H1 (cell line): Measurements from ENCODE around the gene ING5. TPM values are rescaled to one million over a fixed set of nuclear protein-coding genes. Genes with fewer than 3 reads are reported as not detected.
A peak's percentile ranks its signal among the peaks of the same experiment; 100 is the strongest.

Experiments used
- CTCF ChIA-PET: fragments of 300-600 bp; sonication (Branson Sonifier 250); formaldehyde crosslinking; loops from one replicate; lab custom pipeline; 2021; ENCODE audit not compliant: partially characterized antibody; lab: Charles Lee
- POLR2A ChIA-PET: fragments of 300-600 bp; sonication (Branson Sonifier 250); formaldehyde crosslinking; loops from one replicate; lab custom pipeline; 2021; ENCODE audit warnings: inconsistent platforms; ENCODE audit not compliant: partially characterized antibody; lab: Charles Lee
- DNase-seq, 2 experiments: peaks; one replicate each; pipeline versions ENCODE4 v3.0.0 to v3.0.0-alpha.2; 2010 to 2022; ENCODE audit warnings: low spot score in 2 of 2, low read depth in 1 of 2, mixed read lengths in 1 of 2
- FAIRE-seq: peaks from 2 replicates; lab custom pipeline; 2011; peaks lifted over from hg19 to GRCh38; lab: Jason Lieb, UNC
- H2AFZ ChIP-seq: 2 replicates; pipeline ENCODE4 v1.8.1; 2012; ENCODE audit warnings: low read length, inconsistent platforms
- H2AK5ac ChIP-seq: 2 replicates; pipeline ENCODE4 v1.6.1; 2013; ENCODE audit warnings: low read depth, low read length
- H2BK120ac ChIP-seq: replicated peaks from 2 replicates; pipeline ENCODE3; 2013; ENCODE audit warnings: low read depth, low read length, inconsistent platforms
- H2BK12ac ChIP-seq: 2 replicates; pipeline ENCODE4 v1.6.1; 2013; ENCODE audit warnings: low read depth, low read length
- H2BK15ac ChIP-seq: 2 replicates; pipeline ENCODE4 v1.6.1; 2013; ENCODE audit warnings: low read length
- H2BK20ac ChIP-seq: 2 replicates; pipeline ENCODE4 v1.6.1; 2013; ENCODE audit warnings: low read length
- H2BK5ac ChIP-seq: 2 replicates; pipeline ENCODE4 v1.6.1; 2013; ENCODE audit warnings: low read depth, low read length
- H3K14ac ChIP-seq: 2 replicates; pipeline ENCODE4 v1.6.1; 2013; ENCODE audit warnings: inconsistent platforms; ENCODE audit not compliant: insufficient read length
- H3K18ac ChIP-seq: 2 replicates; pipeline ENCODE4 v1.6.1; 2013; ENCODE audit warnings: low read length; ENCODE audit errors: extremely low read depth
- H3K23ac ChIP-seq: 2 replicates; pipeline ENCODE4 v1.6.1; 2013; ENCODE audit warnings: inconsistent platforms; ENCODE audit not compliant: insufficient read length
- H3K23me2 ChIP-seq: 2 replicates; pipeline ENCODE4 v1.6.1; 2013; ENCODE audit warnings: low read depth, low read length
- H3K27ac ChIP-seq: 2 replicates; pipeline ENCODE4 v1.6.1; 2011; ENCODE audit warnings: low read depth, low read length, inconsistent platforms
- H3K27me3 ChIP-seq, 4 experiments: replicated peaks in 1 of 4; 1 replicate in 1 of 4; 2 replicates in 3 of 4; pipeline versions ENCODE4 v1.6.1 to v1.8.1; 2011 to 2013; ENCODE audit warnings: low read length in 3 of 4, mild to moderate bottlenecking in 3 of 4, inconsistent platforms in 2 of 4, mixed read lengths in 2 of 4, moderate library complexity in 1 of 4; ENCODE audit not compliant: control insufficient read depth in 3 of 4, insufficient read depth in 3 of 4; ENCODE audit errors: extremely low read depth in 1 of 4
- H3K36me3 ChIP-seq, 4 experiments: 2 replicates each; pipeline versions ENCODE4 v1.6.1 to v1.8.1; 2011 to 2013; ENCODE audit warnings: mild to moderate bottlenecking in 4 of 4, low read length in 3 of 4, moderate library complexity in 2 of 4, control low read depth in 1 of 4, inconsistent platforms in 1 of 4; ENCODE audit not compliant: insufficient read depth in 4 of 4, control insufficient read depth in 2 of 4
- H3K4ac ChIP-seq: replicated peaks from 2 replicates; pipeline ENCODE3; 2013; ENCODE audit warnings: low read length, low read depth, mixed read lengths, inconsistent platforms; ENCODE audit not compliant: insufficient read length
- H3K4me1 ChIP-seq, 4 experiments: replicated peaks in 1 of 4; 1 replicate in 1 of 4; 2 replicates in 3 of 4; pipeline versions ENCODE4 v1.6.1 to v1.8.1; 2011 to 2013; ENCODE audit warnings: low read length in 3 of 4, inconsistent platforms in 2 of 4, mixed read lengths in 1 of 4; ENCODE audit not compliant: insufficient read depth in 4 of 4, control insufficient read depth in 3 of 4
- H3K4me2 ChIP-seq, 2 experiments: 2 replicates each; pipeline versions ENCODE4 v1.6.1 to v1.8.1; 2011 to 2013; ENCODE audit warnings: low read depth in 2 of 2, low read length in 2 of 2, control low read depth in 1 of 2, inconsistent platforms in 1 of 2, mild to moderate bottlenecking in 1 of 2; ENCODE audit not compliant: insufficient read depth in 1 of 2
- H3K4me3 ChIP-seq, 4 experiments: fragments of 200-600, 300-600 bp in 1 of 4; sonication (generic), shearing (Covaris generic), sonication (Bioruptor Twin) in 1 of 4; 2 replicates each; pipeline versions ENCODE4 v1.5.1 to v1.8.1; 2011 to 2016; ENCODE audit warnings: low read length in 4 of 4, low read depth in 3 of 4, control low read depth in 2 of 4, inconsistent platforms in 2 of 4, mild to moderate bottlenecking in 2 of 4, mixed read lengths in 1 of 4, moderate library complexity in 1 of 4; ENCODE audit not compliant: insufficient read depth in 2 of 4; ENCODE audit errors: extremely low read depth in 1 of 4
- H3K56ac ChIP-seq: replicated peaks from 2 replicates; pipeline ENCODE3; 2013; ENCODE audit warnings: low read depth, mild to moderate bottlenecking, mixed read lengths, low read length, inconsistent platforms; ENCODE audit not compliant: insufficient read length
- H3K79me1 ChIP-seq: 2 replicates; pipeline ENCODE4 v1.6.1; 2013; ENCODE audit warnings: low read depth, low read length, control low read depth
- H3K79me2 ChIP-seq, 2 experiments: 2 replicates each; pipeline versions ENCODE4 v1.6.1 to v1.8.1; 2012 to 2013; ENCODE audit warnings: low read length in 2 of 2, mild to moderate bottlenecking in 2 of 2, inconsistent platforms in 1 of 2; ENCODE audit not compliant: insufficient read depth in 2 of 2, control insufficient read depth in 1 of 2
- H3K9ac ChIP-seq, 4 experiments: replicated peaks in 1 of 4; 1 replicate in 1 of 4; 2 replicates in 3 of 4; pipeline versions ENCODE4 v1.6.1 to v1.8.1; 2011 to 2013; ENCODE audit warnings: low read depth in 3 of 4, low read length in 3 of 4, control low read depth in 2 of 4, mild to moderate bottlenecking in 2 of 4, moderate library complexity in 2 of 4, inconsistent platforms in 1 of 4; ENCODE audit errors: extremely low read depth in 1 of 4
- H3K9me3 ChIP-seq, 2 experiments: 2 replicates each; pipeline versions ENCODE4 v1.6.1 to v1.8.1; 2012 to 2013; ENCODE audit warnings: mild to moderate bottlenecking in 2 of 2, moderate library complexity in 2 of 2, control low read depth in 1 of 2, inconsistent platforms in 1 of 2, low read depth in 1 of 2, low read length in 1 of 2, mixed read lengths in 1 of 2; ENCODE audit not compliant: insufficient read depth in 2 of 2
- H4K20me1 ChIP-seq, 2 experiments: replicated peaks in 1 of 2; 2 replicates each; pipeline versions ENCODE3 to v1.8.1; 2011 to 2013; ENCODE audit warnings: inconsistent platforms in 2 of 2, low read length in 2 of 2, mild to moderate bottlenecking in 1 of 2; ENCODE audit not compliant: insufficient read depth in 2 of 2, control insufficient read depth in 1 of 2
- H4K5ac ChIP-seq: 2 replicates; pipeline ENCODE4 v1.6.1; 2013; ENCODE audit warnings: low read length, low read depth, mixed read lengths, inconsistent platforms; ENCODE audit not compliant: insufficient read length
- H4K8ac ChIP-seq: 2 replicates; pipeline ENCODE4 v1.8.0; 2013; ENCODE audit warnings: mild to moderate bottlenecking, moderate library complexity, low read length, inconsistent platforms; ENCODE audit not compliant: insufficient read depth; ENCODE audit errors: extremely low read depth
- H4K91ac ChIP-seq: replicated peaks from 2 replicates; pipeline ENCODE3; 2013; ENCODE audit warnings: low read length, mixed read lengths, inconsistent platforms; ENCODE audit not compliant: insufficient read length
- BACH1 ChIP-seq: IDR thresholded peaks from 2 replicates; pipeline ENCODE4 v1.6.1; 2012; ENCODE audit warnings: low read length, improper control_type of control experiment
- BCL11A ChIP-seq, 2 experiments: IDR thresholded peaks; one replicate each; pipeline ENCODE4 v1.6.1; 2011; ENCODE audit warnings: low read depth in 2 of 2, low read length in 2 of 2, mild to moderate bottlenecking in 2 of 2
- CBX8 ChIP-seq: fragments of 300-800, 300-1000 bp; sonication (generic); IDR thresholded peaks from 2 replicates; pipeline ENCODE4 v1.7.1; 2016; ENCODE audit warnings: low read depth, low read length, borderline replicate concordance
- GTF2F1 ChIP-seq: IDR thresholded peaks from 2 replicates; pipeline ENCODE4 v1.6.1; 2012; ENCODE audit warnings: low read depth, low read length, improper control_type of control experiment, borderline replicate concordance
- MAX ChIP-seq: IDR thresholded peaks from 2 replicates; pipeline ENCODE4 v1.6.1; 2012; ENCODE audit warnings: inconsistent platforms
- PHF8 ChIP-seq: fragments of 200-600 bp; sonication (generic); conservative IDR thresholded peaks from 2 replicates; pipeline ENCODE4 v1.7.1; 2012; ENCODE audit warnings: low read depth, mild to moderate bottlenecking, inconsistent platforms, low read length, moderate library complexity
- POLR2A ChIP-seq, 2 experiments: IDR thresholded peaks; 1 replicate in 1 of 2; 2 replicates in 1 of 2; pipeline ENCODE4 v1.6.1; 2011; ENCODE audit warnings: low read depth in 2 of 2, low read length in 2 of 2, mild to moderate bottlenecking in 2 of 2; ENCODE audit errors: control extremely low read depth in 1 of 2
- RFX5 ChIP-seq: IDR thresholded peaks from 2 replicates; pipeline ENCODE4 v1.6.1; 2011; ENCODE audit warnings: low read depth, low read length, improper control_type of control experiment, borderline replicate concordance
- SP1 ChIP-seq: IDR thresholded peaks from 2 replicates; pipeline ENCODE4 v1.6.1; 2011; ENCODE audit warnings: low read depth, low read length
- TAF1 ChIP-seq: IDR thresholded peaks from 2 replicates; pipeline ENCODE4 v1.6.1; 2011; ENCODE audit warnings: mild to moderate bottlenecking, low read depth, low read length
- TCF12 ChIP-seq: IDR thresholded peaks from 2 replicates; pipeline ENCODE4 v1.6.1; 2011; ENCODE audit warnings: low read depth, mild to moderate bottlenecking, low read length
- USF2 ChIP-seq: IDR thresholded peaks from 2 replicates; pipeline ENCODE4 v1.6.1; 2011; ENCODE audit warnings: low read length, improper control_type of control experiment
- YY1 ChIP-seq: IDR thresholded peaks from 2 replicates; pipeline ENCODE4 v1.6.1; 2011; ENCODE audit warnings: low read depth, mild to moderate bottlenecking, low read length
- WGBS, 2 experiments: shearing (Covaris generic) in 1 of 2; methylation state at CpG; one replicate each; pipeline versions ENCODE4 v1.1.6 to v1.1.7; 2013 to 2015; ENCODE audit warnings: low lambda C conversion rate in 2 of 2, mixed read lengths in 2 of 2, inconsistent platforms in 1 of 2, low coverage in 1 of 2, missing lambda C conversion rate in 1 of 2; ENCODE audit not compliant: insufficient replicate concordance in 2 of 2, insufficient coverage in 1 of 2, insufficient read length in 1 of 2; ENCODE audit errors: extremely low coverage in 1 of 2, missing lambda C conversion rate in 1 of 2; 5-methylcytosine and 5-hydroxymethylcytosine counted together
- polyA plus RNA-seq, 7 experiments: library from polyadenylated mRNA; depleted of rRNA in 3 of 7; stranded (reverse) in 5 of 7; unstranded in 2 of 7; fragments of >200 nt in 5 of 7; fragments of 200-250 nt in 2 of 7; gene quantifications; 1 replicate in 5 of 7; 2 replicates in 1 of 7; 4 replicates in 1 of 7; pipeline versions ENCODE4 v1.2.1 to v1.2.3, GENCODE V29; 2011 to 2013; ENCODE audit warnings: missing spikeins in 2 of 7, mixed read lengths in 2 of 7
- total RNA-seq: library from RNA; stranded (reverse); fragmentation: NEBNext Ultra II Directional; extraction: Animal tissue kit (Norgen Biotek cat#: 25700); gene quantifications from 2 replicates; pipeline ENCODE4 v1.2.1, GENCODE V29; 2021

ING5 gene
- total and polyA plus RNA-seq, 2 of the 8 experiments (the other 6 are each of a cell fraction or from before 2014, with no cell fraction given), result 41.5 to 47.4 TPM

GRCh38 chr2:241701149-241701398 is 765 bp upstream of the ING5 start:
- peaks cover 4 to 8% of the 10 kb centered on the region in 2 experiments for H4K20me1 ChIP-seq
- H2AK5ac ChIP-seq, result no peak overlapping the region
- no peaks in the 10 kb centered on the region for H3K27me3 ChIP-seq
- WGBS, 2 experiments, result 3% methylated on average over 13 of the region's 17 CpGs; no CpG with 5 or more reads in 1 of the 2 experiments
- H4K91ac ChIP-seq, result no peak overlapping the region
- H4K5ac ChIP-seq, result no peak overlapping the region
- H3K79me2 ChIP-seq, result peaks cover 5 to 19% of the 10 kb centered on the region in 2 experiments; a peak in 3 of 4 replicates
- H2BK15ac ChIP-seq, result no peak overlapping the region
- H2BK120ac ChIP-seq, result no peak overlapping the region
- no peak overlapping the region for H2BK12ac ChIP-seq
- H3K56ac ChIP-seq, result no peak overlapping the region
- H3K18ac ChIP-seq, result no peak overlapping the region
- peak overlapping the region; percentile 95; the same call in 1 of the 2 replicates for H2BK5ac ChIP-seq
- peaks cover 0 to 5% (median 3%) of the 10 kb centered on the region in 4 experiments; a peak in 4 of 7 replicates for H3K4me1 ChIP-seq
- no peak overlapping the region for H3K23ac ChIP-seq
- H4K8ac ChIP-seq, result no peak overlapping the region
- H2BK20ac ChIP-seq, result no peak overlapping the region
- H3K9ac ChIP-seq, result peak overlapping the region in 3 of 4 experiments; percentile 97 to 99 (median 98); a peak in 5 of 7 replicates
- FAIRE-seq (no peak), DNase-seq (no peak)
- ChIA-PET CTCF (interaction anchor here (0.6 to 2.5 kb wide), 8 partner anchors 13 to 286 kb away, joined by 3 to 10 read pairs (median 4); partner anchors contain the start of genes D2HGDH, DTYMK and GAL3ST2), POLR2A (interaction anchor here (0.6 to 11.2 kb wide), 26 partner anchors 14 to 569 kb away, joined by 3 to 265 read pairs (median 4); partner anchors contain the start of genes ATG4B, D2HGDH, DTYMK and NEU4)
- H3K9me3 ChIP-seq, result no peaks in the 10 kb centered on the region
- peak overlapping the region; percentile 98; the same call in 1 of the 2 replicates for H3K27ac ChIP-seq
- peaks cover 2% of the 10 kb centered on the region; the same call in 1 of the 2 replicates for H3K23me2 ChIP-seq
- H3K36me3 ChIP-seq, result peaks cover 4 to 11% (median 8%) of the 10 kb centered on the region in 4 experiments
- no peak overlapping the region for H3K14ac ChIP-seq
- H3K4me3 ChIP-seq, result peak overlapping the region; percentile 76 to 83 (median 78)
- no peak overlapping the region for H2AFZ ChIP-seq
- no peak overlapping the region for H3K4ac ChIP-seq
- H3K4me2 ChIP-seq, result peak overlapping the region; percentile 28 to 83
- H3K79me1 ChIP-seq, result peaks cover 5% of the 10 kb centered on the region; the same call in 1 of the 2 replicates
- TF ChIP-seq BCL11A (IDR thresholded peaks at IDR 0.05; ENCODE audit: low read depth in 2 of 2, low read length in 2 of 2), result no peak
- peak; percentile 43 for TF ChIP-seq USF2
- no peak for TF ChIP-seq CBX8
- TF ChIP-seq POLR2A (IDR thresholded peaks at IDR 0.05; ENCODE audit: control extremely low read depth in 1 of 2, low read depth in 2 of 2, low read length in 2 of 2), result no peak
- peak; percentile 70; the same call in 1 of the 2 replicates for TF ChIP-seq YY1
- TF ChIP-seq RFX5, result no peak
- TF ChIP-seq TCF12, result no peak
- no peak for TF ChIP-seq TAF1
- TF ChIP-seq GTF2F1, result no peak
- no peak for TF ChIP-seq BACH1
- TF ChIP-seq SP1, result no peak
- no peak for TF ChIP-seq PHF8
- peak; percentile 95 for TF ChIP-seq MAX
